GM12878 (cell line): ENCODE results near the gene EGF. TPM values are rescaled to one million over a fixed set of nuclear protein-coding genes. Genes with fewer than 3 reads are reported as not detected.

Experiments
- ATAC-seq: fragments of 200-7000 bp; cut with Tn5 transposase; 3 replicates; pipeline ENCODE4 v1.9.1; 2020; ENCODE audit warnings: mild to moderate bottlenecking, moderate library complexity
- BruUV-seq: library from RNA; stranded (reverse); fragments of 400-500 nt; replicated peaks from 2 replicates; lab custom pipeline; 2021; lab: Mats Ljungman, UMichigan
- CTCF ChIA-PET: fragments of 300-600 bp; sonication (Branson Sonifier 250); formaldehyde crosslinking; extraction: SDS; loops from one replicate; lab custom pipeline; 2021; ENCODE audit warnings: inconsistent platforms; lab: Yijun Ruan, JAX
- POLR2A ChIA-PET: fragments of 350-600 bp; formaldehyde crosslinking; extraction: SDS; loops from one replicate; lab custom pipeline; 2021; ENCODE audit warnings: inconsistent platforms; lab: Charles Lee
- RAD21 ChIA-PET: fragments of 300-600 bp; sonication (Branson Sonifier 250); formaldehyde crosslinking; loops from one replicate; lab custom pipeline; 2023; ENCODE audit warnings: antibody characterized with exemption; ENCODE audit not compliant: unreplicated experiment; lab: Charles Lee
- SMC1A ChIA-PET: fragments of 300-600 bp; sonication (Branson Sonifier 250); formaldehyde crosslinking; loops from one replicate; lab custom pipeline; 2023; ENCODE audit not compliant: unreplicated experiment, uncharacterized antibody; lab: Charles Lee
- DNase-seq: peaks from one replicate; pipeline ENCODE4 v3.0.0-alpha.2; 2011; ENCODE audit warnings: low read depth, low spot score
- FAIRE-seq: peaks from 3 replicates; lab custom pipeline; 2011; peaks lifted over from hg19 to GRCh38; lab: Jason Lieb, UNC
- H2AFZ ChIP-seq: 2 replicates; pipeline ENCODE4 v1.6.0; 2011; ENCODE audit warnings: low read depth, low read length, control low read depth; ENCODE audit not compliant: control insufficient read depth
- H3K27ac ChIP-seq: 2 replicates; pipeline ENCODE4 v1.5.1; 2011; ENCODE audit warnings: control low read depth; ENCODE audit not compliant: control insufficient read depth, insufficient read depth
- H3K27me3 ChIP-seq, 2 experiments: replicated peaks in 1 of 2; 2 replicates each; pipeline versions ENCODE4 v1.6.0 to v1.6.1; 2011; ENCODE audit warnings: low read length in 1 of 2; ENCODE audit not compliant: control insufficient read depth in 2 of 2, insufficient read depth in 2 of 2
- H3K36me3 ChIP-seq, 2 experiments: 2 replicates each; pipeline ENCODE4 v1.5.1; 2011; ENCODE audit warnings: low read length in 1 of 2; ENCODE audit not compliant: control insufficient read depth in 2 of 2, insufficient read depth in 2 of 2
- H3K4me1 ChIP-seq: 2 replicates; pipeline ENCODE4 v1.6.1; 2011; ENCODE audit warnings: mild to moderate bottlenecking, low read length, moderate library complexity, mixed read lengths; ENCODE audit not compliant: control insufficient read depth, insufficient read depth
- H3K4me2 ChIP-seq: 2 replicates; pipeline ENCODE4 v1.6.0; 2011; ENCODE audit warnings: control low read depth; ENCODE audit not compliant: control insufficient read depth, insufficient read depth
- H3K4me3 ChIP-seq: fragments of 200-600 bp; sonication (generic); 2 replicates; pipeline ENCODE4 v1.5.1; 2016
- H3K79me2 ChIP-seq: 2 replicates; pipeline ENCODE4 v1.6.0; 2011; ENCODE audit warnings: low read length; ENCODE audit not compliant: control insufficient read depth, insufficient read depth
- H3K9ac ChIP-seq: 2 replicates; pipeline ENCODE4 v1.8.0; 2011; ENCODE audit warnings: low read length, control low read depth, mixed read lengths; ENCODE audit not compliant: control insufficient read depth, insufficient read depth
- H3K9me3 ChIP-seq: replicated peaks from 3 replicates; pipeline ENCODE4 v1.5.1; 2011; ENCODE audit warnings: mild to moderate bottlenecking, low read length; ENCODE audit not compliant: control insufficient read depth, insufficient read depth
- H4K20me1 ChIP-seq: 2 replicates; pipeline ENCODE4 v1.6.0; 2011; ENCODE audit not compliant: control insufficient read depth, insufficient read depth
- BRCA1 ChIP-seq: IDR thresholded peaks from 2 replicates; pipeline ENCODE4 v1.6.1; 2011; ENCODE audit warnings: low read depth, low read length, improper control_type of control experiment
- CHD2 ChIP-seq: IDR thresholded peaks from 2 replicates; pipeline ENCODE4 v1.6.1; 2011; ENCODE audit warnings: low read depth, low read length, improper control_type of control experiment, borderline replicate concordance
- HDAC2 ChIP-seq: fragments of 200-600 bp; sonication (generic); IDR thresholded peaks from 2 replicates; pipeline ENCODE4 v1.6.1; 2017
- HSF1 ChIP-seq: fragments of 150-350 bp; IDR thresholded peaks from 2 replicates; pipeline ENCODE4 v1.6.1; 2014; ENCODE audit warnings: mild to moderate bottlenecking, low read depth, low read length
- KDM1A ChIP-seq: fragments of 200-600 bp; sonication (generic); IDR thresholded peaks from 2 replicates; pipeline ENCODE4 v1.6.1; 2016; ENCODE audit warnings: borderline replicate concordance
- MAX ChIP-seq: IDR thresholded peaks from 2 replicates; pipeline ENCODE4 v1.6.1; 2012; ENCODE audit warnings: low read depth, low read length, improper control_type of control experiment
- POLR2AphosphoS5 ChIP-seq: IDR thresholded peaks from 2 replicates; pipeline ENCODE4 v1.6.1; 2011; ENCODE audit warnings: mild to moderate bottlenecking, low read length, inconsistent platforms
- SKIL ChIP-seq: fragments of 450-650 bp; IDR thresholded peaks from 2 replicates; pipeline ENCODE4 v1.6.1; 2017; ENCODE audit warnings: mild to moderate bottlenecking, low read depth, inconsistent platforms; ENCODE audit not compliant: poor library complexity, severe bottlenecking
- TCF3 ChIP-seq: IDR thresholded peaks from 2 replicates; pipeline ENCODE4 v1.6.1; 2012; ENCODE audit warnings: low read depth, mild to moderate bottlenecking, low read length, borderline replicate concordance; ENCODE audit not compliant: insufficient read depth
- ZNF207 ChIP-seq: fragments of 450-650 bp; IDR thresholded peaks from 2 replicates; pipeline ENCODE4 v1.6.1; 2014; ENCODE audit warnings: antibody characterized with exemption, mild to moderate bottlenecking, borderline replicate concordance
- ZNF274 ChIP-seq: IDR thresholded peaks from one replicate; pipeline ENCODE4 v1.8.0; 2011; ENCODE audit not compliant: insufficient read length, insufficient read depth
- ZZZ3 ChIP-seq: IDR thresholded peaks from 2 replicates; pipeline ENCODE4 v1.6.1; 2011; ENCODE audit warnings: low read depth; ENCODE audit not compliant: control insufficient read depth, insufficient read length
- WGBS: methylation state at CpG from one replicate; pipeline ENCODE4 v1.1.6; 2016; ENCODE audit warnings: low lambda C conversion rate; ENCODE audit not compliant: insufficient replicate concordance, insufficient coverage; ENCODE audit errors: missing lambda C conversion rate; 5-methylcytosine and 5-hydroxymethylcytosine counted together
- in situ Hi-C: fragments of 300-500 bp; cut with MboI; formaldehyde crosslinking; loops from 9 replicates; pipeline ENCODE4 v1.14.3; 2018; ENCODE audit warnings: mixed read lengths
- intact Hi-C: fragments of 100-400 bp; cut with micrococcal nuclease; formaldehyde crosslinking; loops from one replicate; pipeline ENCODE4 v1.14.2; 2022; ENCODE audit not compliant: unreplicated experiment
- polyA plus RNA-seq, 11 experiments: library from polyadenylated mRNA; depleted of rRNA in 4 of 11; unstranded in 6 of 11; stranded (reverse) in 5 of 11; fragments of >200 nt; fragmentation: Nextera tagmentation in 4 of 11; fragmentation: Illumina TruSeq in 1 of 11; extraction: Ambion mirVana in 4 of 11; extraction: Trizol in 1 of 11; gene quantifications; 1 replicate in 1 of 11; 2 replicates in 10 of 11; pipeline versions ENCODE4 v1.2.1 to v1.2.3, GENCODE V29; 2011 to 2016; ENCODE audit warnings: inconsistent platforms in 2 of 11, missing spikeins in 2 of 11, low read depth in 1 of 11
- total RNA-seq, 4 experiments: library from RNA; depleted of rRNA in 3 of 4; stranded (reverse); fragments of >200 nt in 3 of 4; fragmentation: Illumina TruSeq in 1 of 4; extraction: Trizol in 1 of 4; gene quantifications; 2 replicates each; pipeline versions ENCODE4 v1.2.1 to v1.2.3, GENCODE V29; 2013 to 2021

The EGF gene
- total and polyA plus RNA-seq, 10 of the 15 experiments (the other 5 are each of a cell fraction or from before 2014, with no cell fraction given), result 0.02 to 0.90 (median 0.19) TPM; not detected in 4

- FAIRE-seq (no peak), DNase-seq (no peak), ATAC-seq (no peak)
- in situ Hi-C loops (no loop called here), intact Hi-C loops (no loop called here)
- TF ChIP-seq ZZZ3 (no peak), ZNF274 (no peak), SKIL (no peak), KDM1A (no peak), ZNF207 (no peak), MAX (no peak), CHD2 (no peak), HSF1 (no peak), TCF3 (no peak), HDAC2 (no peak), BRCA1 (no peak), POLR2AphosphoS5 (no peak)
- Histone ChIP-seq H3K4me3 (no peak overlapping the region), H3K9me3 (no peaks in the 10 kb centered on the region), H3K9ac (no peak overlapping the region), H2AFZ (no peak overlapping the region), H3K27me3 (no peaks in the 10 kb centered on the region; a peak in 1 of 4 replicates), H3K4me1 (no peaks in the 10 kb centered on the region), H3K4me2 (no peak overlapping the region), H3K27ac (no peak overlapping the region), H3K36me3 (no peaks in the 10 kb centered on the region), H4K20me1 (no peaks in the 10 kb centered on the region), H3K79me2 (no peaks in the 10 kb centered on the region)
- RAD21 ChIA-PET, result no interaction called here
- POLR2A ChIA-PET, result no interaction called here
- 63% methylated on average over 2 of the region's 2 CpGs for WGBS
- CTCF ChIA-PET, result no interaction called here
- no TSS peak for BruUV-seq
- SMC1A ChIA-PET, result no interaction called here
These were observed 12.7 kb downstream of the EGF start for GRCh38 chr4:109925396-109925795.
